ENCODE measurements around the gene TGM3.

- TF ChIP-seq, protein P1, sequence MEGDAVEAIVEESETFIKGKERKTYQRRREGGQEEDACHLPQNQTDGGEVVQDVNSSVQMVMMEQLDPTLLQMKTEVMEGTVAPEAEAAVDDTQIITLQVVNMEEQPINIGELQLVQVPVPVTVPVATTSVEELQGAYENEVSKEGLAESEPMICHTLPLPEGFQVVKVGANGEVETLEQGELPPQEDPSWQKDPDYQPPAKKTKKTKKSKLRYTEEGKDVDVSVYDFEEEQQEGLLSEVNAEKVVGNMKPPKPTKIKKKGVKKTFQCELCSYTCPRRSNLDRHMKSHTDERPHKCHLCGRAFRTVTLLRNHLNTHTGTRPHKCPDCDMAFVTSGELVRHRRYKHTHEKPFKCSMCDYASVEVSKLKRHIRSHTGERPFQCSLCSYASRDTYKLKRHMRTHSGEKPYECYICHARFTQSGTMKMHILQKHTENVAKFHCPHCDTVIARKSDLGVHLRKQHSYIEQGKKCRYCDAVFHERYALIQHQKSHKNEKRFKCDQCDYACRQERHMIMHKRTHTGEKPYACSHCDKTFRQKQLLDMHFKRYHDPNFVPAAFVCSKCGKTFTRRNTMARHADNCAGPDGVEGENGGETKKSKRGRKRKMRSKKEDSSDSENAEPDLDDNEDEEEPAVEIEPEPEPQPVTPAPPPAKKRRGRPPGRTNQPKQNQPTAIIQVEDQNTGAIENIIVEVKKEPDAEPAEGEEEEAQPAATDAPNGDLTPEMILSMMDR (conservative IDR thresholded peaks at IDR 0.05; ENCODE audit: low read depth in 2 of 2): no peak
- no peak for TF ChIP-seq EZH2phosphoT487 (IDR thresholded peaks at IDR 0.05; ENCODE audit: unreplicated experiment)
Observed at GRCh38 chr20:2315440-2315778, 19.6 kb downstream of the TGM3 start.
